Measurements from ENCODE around the gene ZIC2. TPM values are rescaled to one million over a fixed set of nuclear protein-coding genes. Genes with fewer than 3 reads are reported as not detected.

Gene ZIC2
- total RNA-seq, 1 experiment from 2014 or later = 426 TPM

DNA sequence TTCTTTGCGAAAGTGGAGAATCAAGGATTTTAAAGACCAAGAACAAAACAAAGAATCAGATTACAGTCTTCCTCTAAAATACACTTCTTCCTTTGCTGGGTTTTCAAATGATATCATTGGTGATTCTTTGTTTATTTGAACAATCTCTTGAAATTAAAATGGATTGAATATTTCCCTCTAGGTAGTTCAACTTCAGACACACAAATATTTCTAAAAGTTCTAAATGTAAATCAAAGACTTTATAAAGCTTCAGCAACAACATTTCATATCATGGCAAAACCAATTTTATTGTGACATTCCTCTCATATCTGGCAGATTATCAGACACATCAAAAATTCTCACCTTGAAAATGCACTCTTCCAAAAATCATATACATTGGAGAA is 13.0 kb downstream of the ZIC2 start:
- H3K14ac ChIP-seq (ENCODE audit: insufficient read depth, low read length) = no peak overlapping the region
- H3K4ac ChIP-seq (ENCODE audit: low read depth, low read length) = no peak overlapping the region
- H2BK15ac ChIP-seq (ENCODE audit: low read depth, low read length) = no peak overlapping the region
- H3K27ac ChIP-seq (ENCODE audit: insufficient read length, low read depth, low read length) = no peak overlapping the region
- no peak overlapping the region for H3T11ph ChIP-seq (ENCODE audit: low read length)
- Mint-ChIP-seq H3K27me3 (ENCODE audit: low read depth) (peaks cover 78% of the 10 kb centered on the region), H3K4me3 (no peak overlapping the region), H3K36me3 (ENCODE audit: insufficient read depth in 1 of 3, low read depth in 3 of 3) (no peaks in the 10 kb centered on the region; a peak in 1 of 7 replicates), H3K27ac (no peak overlapping the region; a peak in 1 of 7 replicates), H3K9me3 (peaks cover 0 to 9% of the 10 kb centered on the region in 2 experiments; a peak in 2 of 5 replicates), H3K4me1 (peaks cover 60 to 69% of the 10 kb centered on the region in 2 experiments)
- no peak overlapping the region for H3K18ac ChIP-seq (ENCODE audit: insufficient read length, low read depth, low read length)
- no peak overlapping the region for H2BK120ac ChIP-seq (ENCODE audit: low read depth, low read length, poor library complexity, severe bottlenecking)
- no peak overlapping the region for H3K4me2 ChIP-seq (ENCODE audit: insufficient read depth, insufficient read length, low read length)
- no peak overlapping the region for H4K5ac ChIP-seq (ENCODE audit: insufficient read length, low read depth, low read length)
- no peak overlapping the region for H4K8ac ChIP-seq (replicated peaks; ENCODE audit: insufficient read length, low read depth, low read length)
- H3K9ac ChIP-seq (ENCODE audit: extremely low read depth, insufficient read length, low read length) = no peak overlapping the region
- no peaks in the 10 kb centered on the region for H3K9me3 ChIP-seq (ENCODE audit: control insufficient read depth, low read depth, low read length)
- H3K79me1 ChIP-seq (ENCODE audit: insufficient read depth, low read depth, low read length, poor library complexity, severe bottlenecking) = no peaks in the 10 kb centered on the region
- H3K27me3 ChIP-seq (ENCODE audit: insufficient read depth, low read length) = peaks cover 38% of the 10 kb centered on the region; the same call in 1 of the 2 replicates
- H4K20me1 ChIP-seq (ENCODE audit: control insufficient read depth, insufficient read depth, insufficient read length) = no peaks in the 10 kb centered on the region
- no peak overlapping the region for H3K56ac ChIP-seq (ENCODE audit: insufficient read length, low read depth, low read length)
- H3K23me2 ChIP-seq (ENCODE audit: insufficient read length, low read depth, low read length, poor library complexity, severe bottlenecking) = peaks cover 40% of the 10 kb centered on the region
- no CpG with 5 or more reads among the region's 1 CpG for WGBS (ENCODE audit: extremely low coverage, insufficient read length, low lambda C conversion rate)
- no peak overlapping the region for H2BK5ac ChIP-seq (ENCODE audit: insufficient read length, low read length)
- no peak overlapping the region for H4K91ac ChIP-seq (ENCODE audit: insufficient read length, low read depth, low read length)
- H2AFZ ChIP-seq (ENCODE audit: low read length) = no peak overlapping the region
- H3K4me1 ChIP-seq (ENCODE audit: insufficient read depth, low read length) = peaks cover 5% of the 10 kb centered on the region; the same call in 1 of the 2 replicates
- TF ChIP-seq, protein P1, sequence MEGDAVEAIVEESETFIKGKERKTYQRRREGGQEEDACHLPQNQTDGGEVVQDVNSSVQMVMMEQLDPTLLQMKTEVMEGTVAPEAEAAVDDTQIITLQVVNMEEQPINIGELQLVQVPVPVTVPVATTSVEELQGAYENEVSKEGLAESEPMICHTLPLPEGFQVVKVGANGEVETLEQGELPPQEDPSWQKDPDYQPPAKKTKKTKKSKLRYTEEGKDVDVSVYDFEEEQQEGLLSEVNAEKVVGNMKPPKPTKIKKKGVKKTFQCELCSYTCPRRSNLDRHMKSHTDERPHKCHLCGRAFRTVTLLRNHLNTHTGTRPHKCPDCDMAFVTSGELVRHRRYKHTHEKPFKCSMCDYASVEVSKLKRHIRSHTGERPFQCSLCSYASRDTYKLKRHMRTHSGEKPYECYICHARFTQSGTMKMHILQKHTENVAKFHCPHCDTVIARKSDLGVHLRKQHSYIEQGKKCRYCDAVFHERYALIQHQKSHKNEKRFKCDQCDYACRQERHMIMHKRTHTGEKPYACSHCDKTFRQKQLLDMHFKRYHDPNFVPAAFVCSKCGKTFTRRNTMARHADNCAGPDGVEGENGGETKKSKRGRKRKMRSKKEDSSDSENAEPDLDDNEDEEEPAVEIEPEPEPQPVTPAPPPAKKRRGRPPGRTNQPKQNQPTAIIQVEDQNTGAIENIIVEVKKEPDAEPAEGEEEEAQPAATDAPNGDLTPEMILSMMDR (conservative IDR thresholded peaks at IDR 0.05) = no peak
- H3K23ac ChIP-seq (ENCODE audit: insufficient read length, low read depth, low read length) = no peak overlapping the region
- no peak overlapping the region for H2AK5ac ChIP-seq (ENCODE audit: insufficient read length, low read length)
- no peak overlapping the region for H2BK20ac ChIP-seq (ENCODE audit: low read depth, low read length, poor library complexity, severe bottlenecking)
- H3K79me2 ChIP-seq (ENCODE audit: insufficient read depth, low read length) = no peaks in the 10 kb centered on the region
- DNase-seq = no peak
- no peak overlapping the region for H2BK12ac ChIP-seq (ENCODE audit: insufficient read length, low read depth, low read length)

Data from H9 (cell line).